Lower leg skin (tissue), 4 donors: Measurements from ENCODE around the gene NR1H3. TPM values are rescaled to one million over a fixed set of nuclear protein-coding genes. Genes with fewer than 3 reads are reported as not detected.

Experiments
- DNase-seq, 2 donors: peaks; one replicate each; pipeline ENCODE4 v3.0.0-alpha.2; 2019; ENCODE audit warnings: low spot score in 2 of 2
- H3K4me3 ChIP-seq: fragments of 200-600 bp; sonication (generic); 2 replicates; pipeline ENCODE4 v1.5.1; 2017; ENCODE audit warnings: mild to moderate bottlenecking, low read depth; ENCODE audit not compliant: poor library complexity, severe bottlenecking
- CTCF ChIP-seq, 3 donors: fragments of 450-650 bp; IDR thresholded peaks; one replicate each; pipeline ENCODE4 v1.5.1; 2016; ENCODE audit warnings: antibody characterized with exemption in 3 of 3, mild to moderate bottlenecking in 3 of 3, moderate library complexity in 2 of 3
- POLR2A ChIP-seq, 2 donors: fragments of 450-650 bp; IDR thresholded peaks; one replicate each; pipeline ENCODE4 v1.6.1; 2016 to 2017; ENCODE audit warnings: antibody characterized with exemption in 2 of 2, mild to moderate bottlenecking in 1 of 2, moderate library complexity in 1 of 2
- WGBS, 2 donors: methylation state at CpG; one replicate each; pipeline ENCODE4 v1.1.5; 2018; 5-methylcytosine and 5-hydroxymethylcytosine counted together
- intact Hi-C: fragments of 100-400 bp; cut with DNase I; formaldehyde crosslinking; loops from one replicate; pipeline ENCODE4 v1.15.0; 2023; ENCODE audit warnings: low total_unique reads
- total RNA-seq, 4 donors: library from RNA; depleted of rRNA; stranded (reverse); fragments of >200 nt; gene quantifications; one replicate each; pipeline ENCODE4 v1.1.0, GENCODE V29; 2016

Gene NR1H3
- total RNA-seq, 4 donors from 2014 or later = 18.5 to 34.6 (median 23.4) TPM

GRCh38 chr11:47282462-47282861, 24.7 kb downstream of the NR1H3 start:
- H3K4me3 ChIP-seq = no peak overlapping the region
- DNase-seq = no peak
- TF ChIP-seq CTCF (IDR thresholded peaks at IDR 0.05) = no peak
- 96% methylated on average over 7 of the region's 7 CpGs for WGBS, 2 donors
- intact Hi-C loops = no loop called here

GRCh38 chr11:47284151-47284550, 26.4 kb downstream of the NR1H3 start:
- intact Hi-C loops = no loop called here
- 91 to 95% methylated on average over 4 of the region's 4 CpGs for WGBS, 2 donors
- TF ChIP-seq POLR2A (IDR thresholded peaks at IDR 0.05) (no peak), CTCF (IDR thresholded peaks at IDR 0.05) (no peak)
- DNase-seq = peak in 1 of 2 donors; percentile 75
- H3K4me3 ChIP-seq = no peak overlapping the region

- H3K4me3 ChIP-seq = no peak overlapping the region
- no peak for TF ChIP-seq CTCF (IDR thresholded peaks at IDR 0.05)
- no peak for TF ChIP-seq POLR2A (IDR thresholded peaks at IDR 0.05)
- 90 to 92% methylated on average over 13 of the region's 13 CpGs for WGBS, 2 donors
- intact Hi-C loops = no loop called here
- peak in 1 of 2 donors; percentile 29 for DNase-seq
Measured at GRCh38 chr11:47285969-47286770, 28.4 kb downstream of the NR1H3 start.

GRCh38 chr11:47288066-47288465, 30.3 kb downstream of the NR1H3 start:
- TF ChIP-seq CTCF (IDR thresholded peaks at IDR 0.05) (no peak), POLR2A (IDR thresholded peaks at IDR 0.05) (no peak)
- DNase-seq = peak in 1 of 2 donors; percentile 39
- WGBS, 2 donors = 89 to 92% methylated on average over 5 of the region's 5 CpGs
- intact Hi-C loops = no loop called here
- no peak overlapping the region for H3K4me3 ChIP-seq

GRCh38 chr11:47289856-47290255, 32.1 kb downstream of the NR1H3 start:
- peak in 1 of 2 donors; percentile 70 for DNase-seq
- intact Hi-C loops = no loop called here
- no peak overlapping the region for H3K4me3 ChIP-seq
- TF ChIP-seq CTCF (IDR thresholded peaks at IDR 0.05) (no peak), POLR2A (IDR thresholded peaks at IDR 0.05) (no peak)
- 93 to 96% methylated on average over 15 of the region's 15 CpGs for WGBS, 2 donors

- no peak for TF ChIP-seq POLR2A (IDR thresholded peaks at IDR 0.05)
- no peak for TF ChIP-seq CTCF (IDR thresholded peaks at IDR 0.05)
Measured at GRCh38 chr11:47295385-47295784, 37.6 kb downstream of the NR1H3 start.

More at GRCh38 chr11:47295385-47295784, 37.6 kb downstream of the NR1H3 start:
- WGBS, 2 donors = 92 to 94% methylated on average over 5 of the region's 5 CpGs
- no peak overlapping the region for H3K4me3 ChIP-seq
- peak in 1 of 2 donors; percentile 48 for DNase-seq
- intact Hi-C loops = no loop called here
